ENCODE results near the gene LGI4.

LGI4 gene

DNA sequence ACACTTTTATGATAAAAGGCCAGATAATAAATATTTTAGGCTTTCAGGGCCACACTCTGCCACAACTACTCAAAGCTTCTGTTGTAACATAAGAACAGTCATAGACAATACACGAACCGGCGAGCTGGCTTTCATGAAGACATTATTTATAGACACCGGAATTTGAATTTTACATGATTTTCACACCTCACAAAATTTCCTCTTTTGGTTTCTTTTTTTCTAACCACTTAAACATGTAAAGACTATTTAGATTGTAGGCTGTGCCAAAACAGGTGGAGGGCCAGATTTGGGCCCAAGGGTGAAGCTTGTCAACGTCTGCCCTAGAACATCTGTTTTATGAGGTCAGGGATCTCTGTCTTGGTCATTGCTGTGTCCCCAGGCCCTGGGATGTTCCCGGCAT lies 48.9 kb downstream of the LGI4 start:
- DNase-seq (ENCODE audit: low spot score), result no peak

GRCh38 chr19:35084509-35084762 lies 50.4 kb downstream of the LGI4 start:
- DNase-seq (ENCODE audit: low spot score), result no peak

- DNase-seq (ENCODE audit: low spot score), result no peak
These were observed 51.0 kb downstream of the LGI4 start for GRCh38 chr19:35083691-35084508.

- DNase-seq (ENCODE audit: low spot score), result no peak
These were observed 53.7 kb downstream of the LGI4 start for GRCh38 chr19:35081201-35081600.

DNA sequence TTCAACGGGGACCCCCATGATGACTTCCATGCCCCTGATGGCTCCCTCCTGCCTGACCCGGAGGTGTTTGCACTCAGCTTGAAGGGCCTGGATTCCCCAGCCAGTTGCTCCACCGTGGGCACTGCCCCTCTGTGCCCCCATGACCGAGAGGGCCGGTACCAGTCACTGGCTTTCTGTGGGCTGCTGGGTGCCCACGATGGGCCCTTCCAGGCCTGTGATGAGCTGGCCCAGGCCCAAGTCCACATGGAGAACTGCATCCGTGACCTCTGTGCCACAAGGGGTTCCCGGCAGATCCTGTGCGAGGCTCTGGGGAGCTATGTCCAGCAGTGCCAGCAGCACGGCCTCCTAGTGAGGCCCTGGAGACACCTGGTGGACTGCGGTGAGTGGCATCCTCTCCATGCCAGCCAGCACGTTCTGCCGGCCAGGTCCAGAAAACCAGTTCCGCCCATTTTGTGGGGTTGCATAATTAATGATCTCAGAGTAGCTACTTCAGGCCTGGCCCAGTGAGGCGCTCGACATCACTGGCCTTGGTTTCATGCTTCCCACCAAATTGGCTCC lies 54.2 kb downstream of the LGI4 start:
- DNase-seq (ENCODE audit: low spot score), result no peak

GRCh38 chr19:35079826-35080225 lies 55.0 kb downstream of the LGI4 start:
- no peak for DNase-seq (ENCODE audit: low spot score)

DNA sequence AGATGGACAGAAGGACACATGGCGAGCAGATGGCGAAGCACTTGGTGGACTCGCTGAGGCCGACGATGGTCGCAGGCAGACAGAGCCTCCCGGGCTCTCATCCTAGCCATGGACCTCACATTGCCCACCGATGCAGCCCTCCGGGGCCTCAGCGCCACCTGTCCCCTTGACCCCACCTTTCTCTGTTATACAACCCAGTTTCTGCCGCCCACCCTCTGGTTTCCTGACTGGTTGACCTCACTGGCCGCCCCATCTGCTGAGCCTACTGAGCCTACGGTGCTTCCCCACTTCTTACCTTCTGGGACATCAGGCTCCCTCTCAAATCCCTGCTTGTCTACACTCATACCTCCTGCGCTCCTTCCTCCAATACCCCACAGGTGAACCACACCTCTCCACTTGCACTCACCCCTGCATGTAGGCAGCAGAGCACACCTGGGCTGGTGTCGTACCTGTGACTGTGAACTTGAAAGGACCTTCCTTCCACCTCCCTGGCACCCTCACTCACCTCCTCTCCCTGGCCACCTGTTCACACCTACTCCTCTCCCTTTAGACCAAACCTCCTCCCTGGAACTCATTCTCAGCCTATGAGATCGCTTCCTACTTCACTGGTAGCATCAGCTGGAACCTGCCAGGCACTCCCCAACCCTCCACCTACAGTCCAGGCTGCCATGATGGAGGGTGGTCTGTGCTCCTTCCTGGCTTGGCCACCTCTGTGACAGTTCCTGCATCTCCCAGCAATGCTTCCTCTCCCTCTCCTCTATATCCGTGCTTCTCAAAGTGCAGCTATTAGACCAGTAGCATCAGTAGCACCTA lies 57.2 kb downstream of the LGI4 start:
- no peak for DNase-seq (ENCODE audit: low spot score)

GRCh38 chr19:35076657-35077056 lies 58.2 kb downstream of the LGI4 start:
- DNase-seq (ENCODE audit: low spot score), result no peak

- no peak for DNase-seq (ENCODE audit: low spot score)
These were observed 58.9 kb downstream of the LGI4 start for GRCh38 chr19:35076026-35076370.

DNA sequence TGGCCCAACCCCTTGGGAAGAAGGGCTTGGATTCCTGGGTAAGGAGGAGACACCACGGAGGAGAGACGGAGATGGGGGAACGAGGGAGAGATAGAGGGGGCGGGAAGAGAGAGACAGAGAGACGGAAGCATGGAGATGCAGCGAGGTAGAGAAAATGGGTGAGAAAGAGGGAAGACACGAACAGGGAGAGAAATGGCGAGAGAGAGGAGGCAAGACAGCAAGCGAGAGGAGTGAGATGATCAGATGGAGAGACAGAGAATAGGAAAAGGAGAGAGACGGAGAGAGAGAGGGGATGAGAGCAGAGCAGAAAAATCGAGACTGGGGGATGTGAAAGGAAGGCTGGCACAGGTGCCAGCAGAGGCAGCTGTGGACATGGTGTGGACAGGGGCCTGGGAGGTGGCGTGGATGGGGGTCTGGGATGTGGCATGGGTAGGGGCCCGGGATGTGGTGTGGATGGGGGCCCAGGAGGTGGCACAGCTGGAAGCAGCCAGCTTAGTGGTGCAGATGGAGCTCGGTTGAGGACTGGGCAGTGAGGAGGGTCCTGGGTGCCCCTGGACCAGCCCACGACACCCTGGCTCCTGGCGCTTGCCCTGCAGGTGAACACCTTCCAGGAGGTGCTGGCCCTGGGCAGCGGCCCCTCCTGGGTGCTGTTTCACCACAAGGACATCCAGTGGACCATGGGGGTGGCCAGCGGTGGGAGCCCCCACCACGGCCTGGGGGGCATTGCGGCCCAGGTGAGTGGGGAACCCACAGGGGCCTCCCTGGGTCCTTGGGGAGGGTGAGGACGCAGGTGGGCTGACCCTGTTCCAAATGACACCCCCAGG lies 59.4 kb downstream of the LGI4 start:
- DNase-seq (ENCODE audit: low spot score), result no peak
